Gastrocnemius medialis (tissue), 4 donors: ENCODE data around the gene UNC93B1.

Experiments
- POLR2A ChIP-seq, 2 donors: fragments of 450-650 bp; IDR thresholded peaks; one replicate each; pipeline ENCODE4 v1.6.1; 2017; ENCODE audit warnings: antibody characterized with exemption in 2 of 2, mild to moderate bottlenecking in 2 of 2, moderate library complexity in 2 of 2
- TF ChIP-seq, protein P1 (sequence below), 5 experiments: fragments of 450-650 bp in 3 of 5; fragments of 200-600 bp in 2 of 5; sonication (generic) in 2 of 5; IDR thresholded peaks in 4 of 5; conservative IDR thresholded peaks in 1 of 5; 1 replicate in 4 of 5; 2 replicates in 1 of 5; pipeline ENCODE4 v1.5.1; 2016 to 2019; ENCODE audit warnings: antibody characterized with exemption in 5 of 5, mild to moderate bottlenecking in 3 of 5, moderate library complexity in 3 of 5

DNA sequence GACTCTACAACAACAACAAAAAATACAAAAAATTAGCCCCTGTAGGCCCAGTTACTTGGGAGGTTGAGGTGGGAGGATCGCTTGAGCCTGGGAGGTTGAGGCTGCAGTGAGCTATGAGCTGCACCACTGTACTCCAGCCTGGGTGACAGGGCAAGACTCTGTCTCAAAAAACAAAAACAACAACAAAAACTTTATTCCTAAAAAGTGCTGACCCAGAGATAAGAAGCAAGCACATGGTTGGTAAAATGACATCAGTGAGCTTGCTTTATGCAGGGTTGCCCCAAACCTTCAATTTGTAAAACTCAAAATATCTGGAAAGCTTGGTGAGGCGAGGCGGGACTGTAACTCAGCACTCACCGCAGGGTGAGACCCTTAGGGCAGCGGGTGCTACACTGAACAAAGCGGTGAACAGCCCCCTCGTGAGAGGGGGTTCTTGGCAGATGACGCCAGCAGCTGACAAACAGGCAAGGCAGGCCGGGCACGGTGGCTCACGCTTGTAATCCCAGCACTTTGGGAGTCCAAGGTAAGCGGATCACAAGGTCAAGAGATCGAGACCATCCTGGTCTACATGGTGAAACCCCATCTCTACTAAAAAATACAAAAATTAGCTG is 31.5 kb upstream of the UNC93B1 start:
- TF ChIP-seq, protein P1, sequence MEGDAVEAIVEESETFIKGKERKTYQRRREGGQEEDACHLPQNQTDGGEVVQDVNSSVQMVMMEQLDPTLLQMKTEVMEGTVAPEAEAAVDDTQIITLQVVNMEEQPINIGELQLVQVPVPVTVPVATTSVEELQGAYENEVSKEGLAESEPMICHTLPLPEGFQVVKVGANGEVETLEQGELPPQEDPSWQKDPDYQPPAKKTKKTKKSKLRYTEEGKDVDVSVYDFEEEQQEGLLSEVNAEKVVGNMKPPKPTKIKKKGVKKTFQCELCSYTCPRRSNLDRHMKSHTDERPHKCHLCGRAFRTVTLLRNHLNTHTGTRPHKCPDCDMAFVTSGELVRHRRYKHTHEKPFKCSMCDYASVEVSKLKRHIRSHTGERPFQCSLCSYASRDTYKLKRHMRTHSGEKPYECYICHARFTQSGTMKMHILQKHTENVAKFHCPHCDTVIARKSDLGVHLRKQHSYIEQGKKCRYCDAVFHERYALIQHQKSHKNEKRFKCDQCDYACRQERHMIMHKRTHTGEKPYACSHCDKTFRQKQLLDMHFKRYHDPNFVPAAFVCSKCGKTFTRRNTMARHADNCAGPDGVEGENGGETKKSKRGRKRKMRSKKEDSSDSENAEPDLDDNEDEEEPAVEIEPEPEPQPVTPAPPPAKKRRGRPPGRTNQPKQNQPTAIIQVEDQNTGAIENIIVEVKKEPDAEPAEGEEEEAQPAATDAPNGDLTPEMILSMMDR (IDR thresholded peaks at IDR 0.05 in 4 of 5, conservative IDR thresholded peaks at IDR 0.05 in 1 of 5), result no peak
- TF ChIP-seq POLR2A (IDR thresholded peaks at IDR 0.05), result no peak
